AG04450 (cell line): ENCODE measurements around the gene KIFAP3. TPM values are rescaled to one million over a fixed set of nuclear protein-coding genes. Genes with fewer than 3 reads are reported as not detected.
"Not testable (repeated sequence)": the region's sequence is repeated elsewhere in the genome, so short reads cannot be mapped to it uniquely, and the experiment has no call there.

Source experiments
- CTCF ChIA-PET: fragments of 300-600, 350-600 bp; formaldehyde crosslinking; extraction: SDS; loops from one replicate; lab custom pipeline; 2022; ENCODE audit warnings: antibody characterized with exemption, inconsistent platforms; lab: Charles Lee
- POLR2A ChIA-PET: fragments of 350-600 bp; formaldehyde crosslinking; extraction: SDS; loops from one replicate; lab custom pipeline; 2021; ENCODE audit warnings: antibody characterized with exemption, inconsistent platforms; lab: Yijun Ruan, JAX
- DNase-seq: peaks from one replicate; pipeline ENCODE4 v3.0.0-alpha.2; 2011; ENCODE audit warnings: low read depth, low spot score
- H3K27ac ChIP-seq: one replicate; pipeline ENCODE4 v1.5.1; 2012; ENCODE audit warnings: low read depth, low read length, control low read depth
- H3K27me3 ChIP-seq: one replicate; pipeline ENCODE4 v1.6.0; 2012; ENCODE audit warnings: low read length; ENCODE audit not compliant: control insufficient read depth, insufficient read depth
- H3K4me3 ChIP-seq: 2 replicates; pipeline ENCODE4 v1.5.1; 2011; ENCODE audit warnings: mild to moderate bottlenecking, low read depth, low read length, control low read depth
- H3K9me3 ChIP-seq: 2 replicates; pipeline ENCODE4 v1.5.1; 2012; ENCODE audit warnings: low read length; ENCODE audit not compliant: control insufficient read depth, insufficient read depth
- CTCF ChIP-seq: IDR thresholded peaks from 2 replicates; pipeline ENCODE4 v1.5.1; 2011; ENCODE audit warnings: low read depth, low read length, control low read depth, inconsistent platforms
- polyA plus RNA-seq: library from polyadenylated mRNA; depleted of rRNA; stranded (reverse); fragments of >200 nt; gene quantifications from 2 replicates; pipeline ENCODE4 v1.2.3, GENCODE V29; 2011

The KIFAP3 gene
- polyA plus RNA-seq, 1 experiment: 18.2 TPM

- Histone ChIP-seq H3K4me3 (no peak overlapping the region), H3K27ac (no peak overlapping the region), H3K9me3 (no peaks in the 10 kb centered on the region), H3K27me3 (no peaks in the 10 kb centered on the region)
- CTCF ChIA-PET: no interaction called here
- POLR2A ChIA-PET: no interaction called here
- no peak for DNase-seq
- no peak for TF ChIP-seq CTCF
Observed at GRCh38 chr1:170096806-170097340, 22.4 kb upstream of the KIFAP3 start.

- no peak overlapping the region for H3K4me3 ChIP-seq
- CTCF ChIA-PET: no interaction called here
- H3K9me3 ChIP-seq: no peaks in the 10 kb centered on the region
- no peak overlapping the region for H3K27ac ChIP-seq
- POLR2A ChIA-PET: no interaction called here
- no peak for DNase-seq
- no peaks in the 10 kb centered on the region for H3K27me3 ChIP-seq
- no peak for TF ChIP-seq CTCF
Observed at GRCh38 chr1:170095976-170096748, 21.7 kb upstream of the KIFAP3 start.

GRCh38 chr1:170094697-170095616 lies 20.5 kb upstream of the KIFAP3 start:
- POLR2A ChIA-PET, CTCF ChIA-PET, DNase-seq: not testable (repeated sequence)

GRCh38 chr1:170086399-170087032 lies 12.0 kb upstream of the KIFAP3 start:
- Histone ChIP-seq H3K27ac (no peak overlapping the region), H3K4me3 (no peak overlapping the region), H3K27me3 (no peaks in the 10 kb centered on the region), H3K9me3 (no peaks in the 10 kb centered on the region)
- POLR2A ChIA-PET: no interaction called here
- CTCF ChIA-PET: interaction anchor here (0.7 kb wide), 1 partner anchor 411 kb away, joined by 3 read pairs; no protein-coding TSS in a partner anchor
- no peak for TF ChIP-seq CTCF
- no peak for DNase-seq

More at GRCh38 chr1:170094697-170095616, 20.5 kb upstream of the KIFAP3 start:
- not testable (repeated sequence) for H3K9me3 ChIP-seq, H3K27ac ChIP-seq, H3K27me3 ChIP-seq, H3K4me3 ChIP-seq

- no peak for TF ChIP-seq CTCF
- Histone ChIP-seq H3K9me3 (no peaks in the 10 kb centered on the region), H3K4me3 (no peak overlapping the region), H3K27ac (no peak overlapping the region), H3K27me3 (no peaks in the 10 kb centered on the region)
- ChIA-PET CTCF (no interaction called here), POLR2A (no interaction called here)
- DNase-seq: no peak
Observed at GRCh38 chr1:170085091-170085490, 10.6 kb upstream of the KIFAP3 start.
